MM.1S (cell line): ENCODE data around the gene UQCRH.

ENCODE experiments used
- EZH2phosphoT487 ChIP-seq: fragments of 300-600 bp; sonication (generic); IDR thresholded peaks from 2 replicates; pipeline ENCODE4 v1.6.1; 2018; ENCODE audit warnings: antibody characterized with exemption, low read length
- TF ChIP-seq, protein P1 (sequence below): fragments of 300-600 bp; sonication (generic); IDR thresholded peaks from 2 replicates; pipeline ENCODE4 v1.5.1; 2016; ENCODE audit warnings: antibody characterized with exemption, low read length, mixed read lengths

- no peak for TF ChIP-seq EZH2phosphoT487
- TF ChIP-seq, protein P1, sequence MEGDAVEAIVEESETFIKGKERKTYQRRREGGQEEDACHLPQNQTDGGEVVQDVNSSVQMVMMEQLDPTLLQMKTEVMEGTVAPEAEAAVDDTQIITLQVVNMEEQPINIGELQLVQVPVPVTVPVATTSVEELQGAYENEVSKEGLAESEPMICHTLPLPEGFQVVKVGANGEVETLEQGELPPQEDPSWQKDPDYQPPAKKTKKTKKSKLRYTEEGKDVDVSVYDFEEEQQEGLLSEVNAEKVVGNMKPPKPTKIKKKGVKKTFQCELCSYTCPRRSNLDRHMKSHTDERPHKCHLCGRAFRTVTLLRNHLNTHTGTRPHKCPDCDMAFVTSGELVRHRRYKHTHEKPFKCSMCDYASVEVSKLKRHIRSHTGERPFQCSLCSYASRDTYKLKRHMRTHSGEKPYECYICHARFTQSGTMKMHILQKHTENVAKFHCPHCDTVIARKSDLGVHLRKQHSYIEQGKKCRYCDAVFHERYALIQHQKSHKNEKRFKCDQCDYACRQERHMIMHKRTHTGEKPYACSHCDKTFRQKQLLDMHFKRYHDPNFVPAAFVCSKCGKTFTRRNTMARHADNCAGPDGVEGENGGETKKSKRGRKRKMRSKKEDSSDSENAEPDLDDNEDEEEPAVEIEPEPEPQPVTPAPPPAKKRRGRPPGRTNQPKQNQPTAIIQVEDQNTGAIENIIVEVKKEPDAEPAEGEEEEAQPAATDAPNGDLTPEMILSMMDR = no peak
These were observed 2.7 kb upstream of the UQCRH start for GRCh38 chr1:46300673-46301405.
